Fibroblast of lung (primary cell): ENCODE data around the gene BZW1.

Experiments used
- CTCF ChIP-seq, 2 donors: IDR thresholded peaks in 1 of 2; conservative IDR thresholded peaks in 1 of 2; 1 replicate in 1 of 2; 2 replicates in 1 of 2; pipeline ENCODE4 v1.5.1; 2011 to 2012; ENCODE audit warnings: low read length in 2 of 2, control low read depth in 1 of 2, inconsistent platforms in 1 of 2, low read depth in 1 of 2, mild to moderate bottlenecking in 1 of 2
- EZH2 ChIP-seq: IDR thresholded peaks from 2 replicates; pipeline ENCODE4 v1.5.1; 2012; ENCODE audit warnings: low read length, control low read depth, mild to moderate bottlenecking; ENCODE audit errors: missing control alignments

GRCh38 chr2:200845669-200846325, 34.1 kb downstream of the BZW1 start:
- TF ChIP-seq CTCF (conservative IDR thresholded peaks at IDR 0.05 in 1 of 2, IDR thresholded peaks at IDR 0.05 in 1 of 2; ENCODE audit: low read depth in 1 of 2, low read length in 2 of 2) = no peak
- no peak for TF ChIP-seq EZH2
